Tibial nerve (tissue), 4 donors: ENCODE data around the gene UNG. TPM values are rescaled to one million over a fixed set of nuclear protein-coding genes. Genes with fewer than 3 reads are reported as not detected.

Experiments used
- DNase-seq, 2 donors: peaks; one replicate each; pipeline ENCODE4 v3.0.0-alpha.2; 2019; ENCODE audit warnings: low spot score in 2 of 2
- H3K27ac ChIP-seq, 4 donors: fragments of 200-600 bp; sonication (generic) in 3 of 4; one replicate each; pipeline ENCODE4 v1.5.1; 2017 to 2019; ENCODE audit warnings: mild to moderate bottlenecking in 1 of 4
- H3K27me3 ChIP-seq, 2 donors: fragments of 200-600 bp; sonication (generic) in 1 of 2; one replicate each; pipeline versions ENCODE4 v1.5.1 to v1.6.0; 2017 to 2019
- H3K36me3 ChIP-seq, 3 donors: fragments of 200-600 bp; sonication (generic); one replicate each; pipeline ENCODE4 v1.5.1; 2018 to 2019
- H3K4me1 ChIP-seq, 4 donors: fragments of 200-600 bp; sonication (generic) in 3 of 4; one replicate each; pipeline ENCODE4 v1.5.1; 2017 to 2019
- H3K4me3 ChIP-seq, 4 donors: fragments of 200-600 bp; sonication (generic) in 3 of 4; one replicate each; pipeline ENCODE4 v1.5.1; 2017 to 2019; ENCODE audit warnings: mild to moderate bottlenecking in 1 of 4, moderate library complexity in 1 of 4
- H3K9me3 ChIP-seq, 4 donors: fragments of 200-600 bp; sonication (generic) in 3 of 4; one replicate each; pipeline ENCODE4 v1.5.1; 2017 to 2019
- EP300 ChIP-seq, 2 donors: sonication (generic); formaldehyde crosslinking; IDR thresholded peaks; one replicate each; pipeline ENCODE4 v1.6.1; 2017; ENCODE audit warnings: antibody characterized with exemption in 2 of 2, mild to moderate bottlenecking in 1 of 2
- POLR2A ChIP-seq, 2 donors: fragments of 450-650 bp; IDR thresholded peaks; one replicate each; pipeline ENCODE4 v1.6.1; 2017; ENCODE audit warnings: antibody characterized with exemption in 2 of 2, mild to moderate bottlenecking in 2 of 2, moderate library complexity in 2 of 2
- WGBS, 2 donors: methylation state at CpG; one replicate each; pipeline ENCODE4 v1.1.5; 2018; 5-methylcytosine and 5-hydroxymethylcytosine counted together
- total RNA-seq, 4 donors: library from RNA; depleted of rRNA; stranded (reverse); fragments of >200 nt; gene quantifications; one replicate each; pipeline ENCODE4 v1.1.0, GENCODE V29; 2016
- TF ChIP-seq, protein P1 (sequence below), 5 experiments: fragments of 200-600 bp in 3 of 5; fragments of 450-650 bp in 2 of 5; sonication (generic) in 3 of 5; IDR thresholded peaks; one replicate each; pipeline ENCODE4 v1.5.1; 2016 to 2019; ENCODE audit warnings: antibody characterized with exemption in 5 of 5, mild to moderate bottlenecking in 3 of 5, moderate library complexity in 2 of 5

UNG gene
- total RNA-seq, 4 donors from 2014 or later = 17.4 to 26.9 (median 21.3) TPM

- 66 to 68% methylated on average over 6 of the region's 6 CpGs for WGBS, 2 donors
- H3K27me3 ChIP-seq = no peaks in the 10 kb centered on the region
- peak overlapping the region; percentile 85 to 92 (median 89) for H3K27ac ChIP-seq
- no peaks in the 10 kb centered on the region for H3K9me3 ChIP-seq
- no peak overlapping the region for H3K4me3 ChIP-seq
- H3K36me3 ChIP-seq = peaks cover 0 to 39% (median 0%) of the 10 kb centered on the region in 3 donors
- no peak for DNase-seq
- TF ChIP-seq EP300 (IDR thresholded peaks at IDR 0.05) = no peak
- TF ChIP-seq, protein P1, sequence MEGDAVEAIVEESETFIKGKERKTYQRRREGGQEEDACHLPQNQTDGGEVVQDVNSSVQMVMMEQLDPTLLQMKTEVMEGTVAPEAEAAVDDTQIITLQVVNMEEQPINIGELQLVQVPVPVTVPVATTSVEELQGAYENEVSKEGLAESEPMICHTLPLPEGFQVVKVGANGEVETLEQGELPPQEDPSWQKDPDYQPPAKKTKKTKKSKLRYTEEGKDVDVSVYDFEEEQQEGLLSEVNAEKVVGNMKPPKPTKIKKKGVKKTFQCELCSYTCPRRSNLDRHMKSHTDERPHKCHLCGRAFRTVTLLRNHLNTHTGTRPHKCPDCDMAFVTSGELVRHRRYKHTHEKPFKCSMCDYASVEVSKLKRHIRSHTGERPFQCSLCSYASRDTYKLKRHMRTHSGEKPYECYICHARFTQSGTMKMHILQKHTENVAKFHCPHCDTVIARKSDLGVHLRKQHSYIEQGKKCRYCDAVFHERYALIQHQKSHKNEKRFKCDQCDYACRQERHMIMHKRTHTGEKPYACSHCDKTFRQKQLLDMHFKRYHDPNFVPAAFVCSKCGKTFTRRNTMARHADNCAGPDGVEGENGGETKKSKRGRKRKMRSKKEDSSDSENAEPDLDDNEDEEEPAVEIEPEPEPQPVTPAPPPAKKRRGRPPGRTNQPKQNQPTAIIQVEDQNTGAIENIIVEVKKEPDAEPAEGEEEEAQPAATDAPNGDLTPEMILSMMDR (IDR thresholded peaks at IDR 0.05) = no peak
- TF ChIP-seq POLR2A (IDR thresholded peaks at IDR 0.05) = no peak
- peaks cover 0 to 42% (median 36%) of the 10 kb centered on the region in 4 donors for H3K4me1 ChIP-seq
These were observed 12.5 kb downstream of the UNG start for GRCh38 chr12:109109746-109110350.

DNA sequence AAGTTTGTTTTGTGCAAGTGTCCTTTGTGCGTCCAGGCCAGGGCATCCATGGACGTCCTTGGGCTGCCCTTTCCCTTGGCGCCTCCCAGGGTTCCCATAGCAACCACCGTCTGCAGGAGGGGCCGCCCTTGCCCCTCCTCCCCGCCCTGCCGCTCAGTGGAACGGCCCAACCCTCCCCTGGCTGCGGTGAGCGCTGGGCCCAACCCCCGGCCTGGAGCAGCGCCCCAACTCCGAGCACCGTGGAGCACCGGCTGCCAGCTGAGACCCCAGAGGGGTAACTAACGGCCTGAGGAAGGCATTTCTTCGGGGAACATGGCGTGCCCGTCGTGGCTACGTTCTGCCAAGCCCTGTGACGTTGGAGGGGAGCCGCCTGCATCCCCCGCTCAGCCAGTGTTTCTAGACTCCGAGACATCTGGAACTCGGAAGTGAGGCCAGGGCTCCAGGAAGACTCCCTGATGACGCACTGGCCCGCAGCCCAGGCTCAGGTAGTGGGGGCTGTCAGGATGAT, 13.6 kb downstream of the UNG start:
- TF ChIP-seq POLR2A (IDR thresholded peaks at IDR 0.05) (peak; percentile 67 to 80), EP300 (IDR thresholded peaks at IDR 0.05) (peak; percentile 96 to 98)
- TF ChIP-seq, protein P1 (IDR thresholded peaks at IDR 0.05) = no peak
- H3K36me3 ChIP-seq = peaks cover 0 to 27% (median 0%) of the 10 kb centered on the region in 3 donors
- DNase-seq = peak; percentile 83 to 91
- no peaks in the 10 kb centered on the region for H3K27me3 ChIP-seq
- peak overlapping the region; percentile 42 to 58 (median 50) for H3K4me3 ChIP-seq
- 0 to 1% methylated on average over 13 to 24 of the region's 28 CpGs for WGBS, 2 donors
- peaks cover 0 to 54% (median 43%) of the 10 kb centered on the region in 4 donors for H3K4me1 ChIP-seq
- no peaks in the 10 kb centered on the region for H3K9me3 ChIP-seq
- peak overlapping the region; percentile 85 to 92 (median 89) for H3K27ac ChIP-seq

DNA sequence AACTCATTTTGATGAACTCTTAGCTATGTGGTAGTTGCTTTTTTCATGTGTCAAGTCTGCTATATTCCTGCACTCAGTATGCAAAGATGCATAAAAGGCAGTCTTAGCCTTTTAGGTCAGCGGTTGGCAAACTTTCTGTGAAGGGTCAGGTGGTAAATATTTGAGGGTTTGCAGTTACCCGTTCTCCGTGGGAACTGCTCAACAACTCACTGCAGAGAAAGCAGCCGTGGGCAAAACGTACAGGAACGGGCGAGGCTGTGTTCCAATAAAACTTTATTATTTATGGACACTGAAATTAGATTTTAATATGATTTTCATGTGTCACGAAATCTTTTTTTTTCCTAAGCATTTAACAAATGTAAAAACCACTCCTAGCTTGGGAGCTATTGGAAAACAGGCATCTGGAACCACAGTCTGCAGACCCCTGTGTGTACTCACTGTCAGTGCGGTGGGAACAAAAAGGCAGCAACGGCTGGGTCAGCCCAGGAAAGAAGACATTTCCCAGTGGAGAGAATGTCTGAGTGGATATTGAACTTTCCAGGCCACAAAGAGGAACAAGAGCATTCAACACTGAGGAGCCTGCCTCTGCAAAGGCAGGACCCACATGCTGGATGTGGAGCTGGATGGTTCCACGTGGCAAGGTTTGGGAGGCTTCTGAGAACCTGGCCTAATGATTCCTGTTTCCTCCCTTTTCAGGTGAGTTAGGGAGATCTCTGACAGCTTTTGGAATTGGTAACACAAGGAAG, 15.5 kb downstream of the UNG start:
- peaks cover 4 to 71% (median 58%) of the 10 kb centered on the region in 4 donors for H3K4me1 ChIP-seq
- peak overlapping the region; percentile 77 to 92 (median 89) for H3K27ac ChIP-seq
- H3K4me3 ChIP-seq = no peak overlapping the region
- no peaks in the 10 kb centered on the region for H3K9me3 ChIP-seq
- no peak for TF ChIP-seq EP300 (IDR thresholded peaks at IDR 0.05)
- TF ChIP-seq, protein P1 (IDR thresholded peaks at IDR 0.05) = no peak
- TF ChIP-seq POLR2A (IDR thresholded peaks at IDR 0.05) = no peak
- no peak for DNase-seq
- peaks cover 0 to 11% (median 0%) of the 10 kb centered on the region in 3 donors for H3K36me3 ChIP-seq
- no peaks in the 10 kb centered on the region for H3K27me3 ChIP-seq
- WGBS, 2 donors = 72 to 78% methylated on average over 11 of the region's 11 CpGs

DNA sequence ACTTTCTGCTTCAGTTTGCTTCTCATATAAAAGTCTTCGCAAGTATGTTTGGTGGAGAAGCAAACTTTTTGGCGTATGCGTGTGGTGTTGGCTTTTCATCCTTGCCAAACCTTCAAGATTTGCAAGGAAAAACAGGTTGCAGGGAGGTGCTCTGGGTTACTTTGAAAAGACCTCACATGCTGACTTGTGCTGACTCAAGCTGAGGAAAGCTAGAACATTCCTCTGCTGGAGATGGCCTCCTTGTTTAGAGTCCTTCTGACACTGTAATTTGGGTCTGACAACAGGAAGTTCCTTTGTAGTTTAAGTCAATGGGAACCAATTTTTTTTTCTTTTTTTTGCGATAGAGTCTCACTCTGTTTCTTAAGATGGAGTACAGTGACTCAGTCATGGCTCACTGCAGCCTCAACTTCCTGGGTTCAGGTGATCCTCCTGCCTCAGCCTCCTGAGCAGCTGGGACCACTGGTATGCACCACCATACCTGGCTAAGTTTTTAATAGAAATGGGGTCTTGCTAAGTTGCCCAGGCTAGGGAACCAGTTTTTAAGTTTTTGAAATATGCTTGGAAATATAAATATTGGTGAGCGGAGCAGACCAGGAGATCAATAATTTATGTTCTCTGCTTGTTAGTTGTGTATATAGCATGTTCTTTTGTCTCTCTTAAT, 16.4 kb downstream of the UNG start:
- DNase-seq = no peak
- TF ChIP-seq, protein P1 (IDR thresholded peaks at IDR 0.05) = no peak
- peak in 1 of 2 donors; percentile 24 for TF ChIP-seq EP300 (IDR thresholded peaks at IDR 0.05)
- H3K4me1 ChIP-seq = peaks cover 4 to 77% (median 60%) of the 10 kb centered on the region in 4 donors
- peak overlapping the region; percentile 77 to 92 (median 89) for H3K27ac ChIP-seq
- no peaks in the 10 kb centered on the region for H3K27me3 ChIP-seq
- no peaks in the 10 kb centered on the region for H3K9me3 ChIP-seq
- H3K4me3 ChIP-seq = no peak overlapping the region
- WGBS, 2 donors = 66 to 69% methylated on average over 5 of the region's 5 CpGs
- H3K36me3 ChIP-seq = peaks cover 0 to 2% (median 0%) of the 10 kb centered on the region in 3 donors
